ENCODE data around the gene CLUH.

CLUH gene

GRCh38 chr17:2718150-2718938, 6.8 kb upstream of the CLUH start:
- H3K4me3 ChIP-seq (ENCODE audit: low read depth, low read length) = no peak overlapping the region
- DNase-seq (ENCODE audit: low read depth) = no peak
- TF ChIP-seq CTCF (IDR thresholded peaks at IDR 0.05; ENCODE audit: low read depth, low read length) = no peak
- TF ChIP-seq MYC (IDR thresholded peaks at IDR 0.05; ENCODE audit: low read depth, low read length) = no peak
- no peak for TF ChIP-seq MAX (IDR thresholded peaks at IDR 0.05; ENCODE audit: low read depth, low read length)
- no peak for TF ChIP-seq POLR2A (IDR thresholded peaks at IDR 0.05; ENCODE audit: extremely low read depth, insufficient read length)

GRCh38 chr17:2716649-2717048, 5.1 kb upstream of the CLUH start:
- no peak for DNase-seq (ENCODE audit: low read depth)
- TF ChIP-seq CTCF (IDR thresholded peaks at IDR 0.05; ENCODE audit: low read depth, low read length) = no peak
- TF ChIP-seq MAX (IDR thresholded peaks at IDR 0.05; ENCODE audit: low read depth, low read length) = no peak
- TF ChIP-seq POLR2A (IDR thresholded peaks at IDR 0.05; ENCODE audit: extremely low read depth, insufficient read length) = no peak
- H3K4me3 ChIP-seq (ENCODE audit: low read depth, low read length) = no peak overlapping the region

GRCh38 chr17:2713881-2714280, 2.3 kb upstream of the CLUH start:
- no peak for DNase-seq (ENCODE audit: low read depth)
- no peak overlapping the region for H3K4me3 ChIP-seq (ENCODE audit: low read depth, low read length)
- TF ChIP-seq CTCF (IDR thresholded peaks at IDR 0.05; ENCODE audit: low read depth, low read length) = no peak
- no peak for TF ChIP-seq POLR2A (IDR thresholded peaks at IDR 0.05; ENCODE audit: extremely low read depth, insufficient read length)
- no peak for TF ChIP-seq MAX (IDR thresholded peaks at IDR 0.05; ENCODE audit: low read depth, low read length)
- TF ChIP-seq MYC (IDR thresholded peaks at IDR 0.05; ENCODE audit: low read depth, low read length) = no peak

- peak; percentile 41 for DNase-seq (ENCODE audit: low read depth)
- TF ChIP-seq CTCF (IDR thresholded peaks at IDR 0.05; ENCODE audit: low read depth, low read length) (no peak), MAX (IDR thresholded peaks at IDR 0.05; ENCODE audit: low read depth, low read length) (peak; percentile 78)
- H3K4me3 ChIP-seq (ENCODE audit: low read depth, low read length) = peak overlapping the region; percentile 71
Measured at GRCh38 chr17:2712300-2713043, 908 bp upstream of the CLUH start.

GRCh38 chr17:2710803-2711607, 559 bp downstream of the CLUH start:
- peak; percentile 48 for DNase-seq (ENCODE audit: low read depth)
- H3K4me3 ChIP-seq (ENCODE audit: low read depth, low read length) = peak overlapping the region; percentile 87
- peak; percentile 84 for TF ChIP-seq MAX (IDR thresholded peaks at IDR 0.05; ENCODE audit: low read depth, low read length)
- peak; percentile 65; the same call in 1 of the 2 replicates for TF ChIP-seq MYC (IDR thresholded peaks at IDR 0.05; ENCODE audit: low read depth, low read length)
- TF ChIP-seq CTCF (IDR thresholded peaks at IDR 0.05; ENCODE audit: low read depth, low read length) = no peak
- no peak for TF ChIP-seq POLR2A (IDR thresholded peaks at IDR 0.05; ENCODE audit: extremely low read depth, insufficient read length)

Data from NB4 (cell line).